IMR-90 (cell line): Measurements from ENCODE around the gene RUFY4. TPM values are rescaled to one million over a fixed set of nuclear protein-coding genes. Genes with fewer than 3 reads are reported as not detected.

Source experiments
- ATAC-seq: fragments of 200-7000 bp; cut with Tn5 transposase; 2 replicates; pipeline ENCODE4 v1.9.1; 2020; ENCODE audit warnings: low read depth, mild to moderate bottlenecking, moderate library complexity
- BruUV-seq: library from RNA; stranded (reverse); fragments of 400-500 nt; replicated peaks from 2 replicates; lab custom pipeline; 2021; lab: Mats Ljungman, UMichigan
- CTCF ChIA-PET: fragments of 300-600 bp; formaldehyde crosslinking; extraction: SDS; loops from one replicate; lab custom pipeline; 2021; ENCODE audit warnings: antibody characterized with exemption; lab: Yijun Ruan, JAX
- POLR2A ChIA-PET: fragments of 300-600 bp; sonication (Branson Sonifier 250); formaldehyde crosslinking; loops from one replicate; lab custom pipeline; 2022; ENCODE audit warnings: antibody characterized with exemption; ENCODE audit not compliant: unreplicated experiment; lab: Charles Lee
- DNase-seq: peaks from one replicate; pipeline ENCODE4 v3.0.0; 2013
- H2AFZ ChIP-seq: replicated peaks from 2 replicates; pipeline ENCODE3; 2013; ENCODE audit warnings: low read length, mild to moderate bottlenecking; ENCODE audit not compliant: poor library complexity
- H2AK5ac ChIP-seq: 2 replicates; pipeline ENCODE4 v1.6.1; 2013; ENCODE audit warnings: low read depth, low read length, inconsistent platforms
- H2AK9ac ChIP-seq: replicated peaks from 2 replicates; pipeline ENCODE3; 2013; ENCODE audit warnings: mild to moderate bottlenecking, low read depth, low read length, moderate library complexity; ENCODE audit not compliant: poor library complexity
- H2BK120ac ChIP-seq: 2 replicates; pipeline ENCODE4 v1.6.1; 2013; ENCODE audit warnings: low read depth, low read length, inconsistent platforms
- H2BK15ac ChIP-seq: 3 replicates; pipeline ENCODE4 v1.6.1; 2013; ENCODE audit warnings: low read depth, low read length, inconsistent platforms
- H2BK20ac ChIP-seq: 2 replicates; pipeline ENCODE4 v1.6.1; 2013; ENCODE audit warnings: low read depth, mild to moderate bottlenecking, inconsistent platforms, low read length, moderate library complexity
- H2BK5ac ChIP-seq: 2 replicates; pipeline ENCODE4 v1.6.1; 2013; ENCODE audit warnings: mild to moderate bottlenecking, low read depth, low read length, inconsistent platforms; ENCODE audit not compliant: poor library complexity, severe bottlenecking
- H3K14ac ChIP-seq: replicated peaks from 2 replicates; pipeline ENCODE4 v1.6.1; 2013; ENCODE audit warnings: low read depth, low read length, inconsistent platforms
- H3K18ac ChIP-seq: 2 replicates; pipeline ENCODE4 v1.6.1; 2013; ENCODE audit warnings: low read depth, low read length, control low read depth
- H3K23ac ChIP-seq: 2 replicates; pipeline ENCODE4 v1.6.1; 2013; ENCODE audit warnings: low read depth, low read length, inconsistent platforms
- H3K27ac ChIP-seq: 2 replicates; pipeline ENCODE4 v1.5.1; 2013; ENCODE audit warnings: mild to moderate bottlenecking, control low read depth, low read length; ENCODE audit not compliant: insufficient read depth
- H3K27me3 ChIP-seq: 2 replicates; pipeline ENCODE4 v1.6.1; 2013; ENCODE audit warnings: low read length; ENCODE audit not compliant: control insufficient read depth, insufficient read depth
- H3K36me3 ChIP-seq: 2 replicates; pipeline ENCODE4 v1.6.1; 2013; ENCODE audit warnings: low read length, mixed read lengths; ENCODE audit not compliant: control insufficient read depth, insufficient read depth
- H3K4ac ChIP-seq: 2 replicates; pipeline ENCODE4 v1.6.1; 2013; ENCODE audit warnings: low read depth, low read length, inconsistent platforms
- H3K4me1 ChIP-seq: 2 replicates; pipeline ENCODE4 v1.6.1; 2013; ENCODE audit warnings: low read length, mixed read lengths; ENCODE audit not compliant: control insufficient read depth, insufficient read depth
- H3K4me2 ChIP-seq: 2 replicates; pipeline ENCODE4 v1.6.1; 2013; ENCODE audit warnings: low read depth, mild to moderate bottlenecking, control low read depth, low read length, moderate library complexity
- H3K4me3 ChIP-seq: 2 replicates; pipeline ENCODE4 v1.5.1; 2013; ENCODE audit warnings: low read depth, mild to moderate bottlenecking, control low read depth, low read length, moderate library complexity; ENCODE audit not compliant: insufficient read depth
- H3K56ac ChIP-seq: 2 replicates; pipeline ENCODE4 v1.6.1; 2013; ENCODE audit warnings: low read length, inconsistent platforms; ENCODE audit not compliant: insufficient read depth; ENCODE audit errors: extremely low read depth
- H3K79me1 ChIP-seq, 2 experiments: 2 replicates each; pipeline ENCODE4 v1.6.1; 2013; ENCODE audit warnings: low read length in 2 of 2, inconsistent platforms in 1 of 2, low read depth in 1 of 2
- H3K9ac ChIP-seq: 2 replicates; pipeline ENCODE4 v1.6.1; 2013; ENCODE audit warnings: low read depth, low read length, control low read depth
- H3K9me1 ChIP-seq: 2 replicates; pipeline ENCODE4 v1.6.1; 2013; ENCODE audit warnings: low read length, inconsistent platforms; ENCODE audit not compliant: insufficient read depth
- H3K9me3 ChIP-seq: 2 replicates; pipeline ENCODE4 v1.6.1; 2013; ENCODE audit warnings: low read length; ENCODE audit not compliant: control insufficient read depth, insufficient read depth
- H4K20me1 ChIP-seq: 2 replicates; pipeline ENCODE4 v1.6.1; 2013; ENCODE audit warnings: low read length, inconsistent platforms; ENCODE audit not compliant: insufficient read depth
- H4K5ac ChIP-seq: 2 replicates; pipeline ENCODE4 v1.6.1; 2013; ENCODE audit warnings: mild to moderate bottlenecking, low read depth, low read length, control low read depth
- H4K8ac ChIP-seq, 2 experiments: 2 replicates each; pipeline ENCODE4 v1.6.1; 2013; ENCODE audit warnings: low read depth in 2 of 2, low read length in 2 of 2, control low read depth in 1 of 2, inconsistent platforms in 1 of 2
- H4K91ac ChIP-seq: 2 replicates; pipeline ENCODE4 v1.6.1; 2013; ENCODE audit warnings: low read depth, low read length, inconsistent platforms; ENCODE audit not compliant: insufficient read depth
- CEBPB ChIP-seq: IDR thresholded peaks from 2 replicates; pipeline ENCODE4 v1.6.1; 2012; ENCODE audit warnings: low read depth, low read length, improper control_type of control experiment
- CHD1 ChIP-seq: IDR thresholded peaks from 2 replicates; pipeline ENCODE4 v1.6.1; 2012; ENCODE audit warnings: low read depth, low read length, improper control_type of control experiment
- FOS ChIP-seq: fragments of 150-350 bp; IDR thresholded peaks from 2 replicates; pipeline ENCODE4 v1.6.1; 2016; ENCODE audit warnings: low read depth, low read length
- MAFK ChIP-seq: IDR thresholded peaks from 2 replicates; pipeline ENCODE4 v1.6.1; 2012; ENCODE audit warnings: low read depth, low read length, improper control_type of control experiment
- MAZ ChIP-seq: IDR thresholded peaks from 2 replicates; pipeline ENCODE4 v1.6.1; 2012; ENCODE audit warnings: low read depth, mild to moderate bottlenecking, low read length, improper control_type of control experiment, moderate library complexity, borderline replicate concordance
- NFE2L2 ChIP-seq: fragments of 150-350 bp; IDR thresholded peaks from 2 replicates; pipeline ENCODE4 v1.6.1; 2016; ENCODE audit warnings: low read depth, mild to moderate bottlenecking, low read length
- POLR2A ChIP-seq: IDR thresholded peaks from 2 replicates; pipeline ENCODE4 v1.6.1; 2012; ENCODE audit warnings: mild to moderate bottlenecking, low read depth, low read length
- RCOR1 ChIP-seq: IDR thresholded peaks from 2 replicates; pipeline ENCODE4 v1.6.1; 2012; ENCODE audit warnings: mild to moderate bottlenecking, low read length, improper control_type of control experiment; ENCODE audit not compliant: insufficient replicate concordance
- SMC3 ChIP-seq: fragments of 150-350 bp; IDR thresholded peaks from 2 replicates; pipeline ENCODE4 v1.6.1; 2016; ENCODE audit warnings: low read depth, mild to moderate bottlenecking, antibody characterized with exemption, low read length, moderate library complexity
- USF2 ChIP-seq: fragments of 150-350 bp; IDR thresholded peaks from 2 replicates; pipeline ENCODE4 v1.6.1; 2017; ENCODE audit warnings: mild to moderate bottlenecking, antibody characterized with exemption, low read length, low read depth
- WGBS, 2 experiments: methylation state at CpG; one replicate each; pipeline versions ENCODE4 v1.1.5 to v1.1.7; 2013; ENCODE audit warnings: missing lambda C conversion rate in 2 of 2; ENCODE audit not compliant: insufficient read length in 1 of 2; ENCODE audit errors: extremely low coverage in 2 of 2; 5-methylcytosine and 5-hydroxymethylcytosine counted together
- dilution Hi-C: fragments of 300-500 bp; cut with HindIII; formaldehyde crosslinking; loops from one replicate; pipeline ENCODE4 v1.14.3; 2018; ENCODE audit warnings: low sequenced_read_pairs; ENCODE audit not compliant: unreplicated experiment
- in situ Hi-C: fragments of 300-500 bp; cut with MboI; formaldehyde crosslinking; loops from 3 replicates; pipeline ENCODE4 v1.14.3; 2019; ENCODE audit warnings: low sequenced_read_pairs, inconsistent platforms, mixed read lengths
- intact Hi-C: fragments of 100-400 bp; cut with micrococcal nuclease; formaldehyde crosslinking; loops from 2 replicates; pipeline ENCODE4 v1.10.0; 2022
- polyA plus RNA-seq, 3 experiments: library from polyadenylated mRNA; depleted of rRNA; stranded (reverse); fragments of >200 nt; gene quantifications; 2 replicates each; pipeline ENCODE4 v1.2.3, GENCODE V29; 2012; ENCODE audit warnings: low replicate concordance in 1 of 3
- total RNA-seq: library from RNA; depleted of rRNA; stranded (reverse); fragments of >200 nt; gene quantifications from 2 replicates; pipeline ENCODE4 v1.2.3, GENCODE V29; 2012

RUFY4 gene
- total and polyA plus RNA-seq, 2 of the 4 experiments (the other 2 are of a cell fraction): not detected

- intact Hi-C loops: no loop called here
- no peaks in the 10 kb centered on the region for H3K4me1 ChIP-seq
- H3K36me3 ChIP-seq: no peaks in the 10 kb centered on the region
- H4K91ac ChIP-seq: no peak overlapping the region
- WGBS, 2 experiments: 53% methylated on average over 4 of the region's 5 CpGs; no CpG with 5 or more reads in 1 of the 2 experiments
- no peak overlapping the region for H3K27ac ChIP-seq
- no peak overlapping the region for H4K5ac ChIP-seq
- no peak overlapping the region for H2BK120ac ChIP-seq
- H2AK9ac ChIP-seq: no peak overlapping the region
- H3K9ac ChIP-seq: no peak overlapping the region
- no peak for ATAC-seq
- H3K4me2 ChIP-seq: no peak overlapping the region
- H3K79me1 ChIP-seq: no peaks in the 10 kb centered on the region
- H3K4ac ChIP-seq: no peak overlapping the region
- H4K8ac ChIP-seq: no peak overlapping the region
- H2AFZ ChIP-seq: no peak overlapping the region
- H3K18ac ChIP-seq: no peak overlapping the region
- dilution Hi-C loops: no loop called here
- no peak overlapping the region for H2BK15ac ChIP-seq
- H2BK20ac ChIP-seq: no peak overlapping the region
- CTCF ChIA-PET: no interaction called here
- no peak overlapping the region for H3K56ac ChIP-seq
- H4K20me1 ChIP-seq: no peaks in the 10 kb centered on the region
- no peaks in the 10 kb centered on the region for H3K9me3 ChIP-seq
- in situ Hi-C loops: no loop called here
- H2BK5ac ChIP-seq: no peak overlapping the region
- H3K23ac ChIP-seq: no peak overlapping the region
- no peak overlapping the region for H2AK5ac ChIP-seq
- BruUV-seq: no TSS peak
- POLR2A ChIA-PET: no interaction called here
- H3K27me3 ChIP-seq: peaks cover 74% of the 10 kb centered on the region
- TF ChIP-seq USF2: no peak
- TF ChIP-seq CEBPB: no peak
- no peak for TF ChIP-seq MAFK
- TF ChIP-seq CHD1: no peak
- TF ChIP-seq RCOR1: no peak
- TF ChIP-seq NFE2L2: no peak
- no peak for TF ChIP-seq POLR2A
- TF ChIP-seq FOS: no peak
- no peak for TF ChIP-seq MAZ
- TF ChIP-seq SMC3: no peak
- H3K9me1 ChIP-seq: no peaks in the 10 kb centered on the region
- H3K4me3 ChIP-seq: no peak overlapping the region
- H3K14ac ChIP-seq: no peak overlapping the region
- DNase-seq: no peak
Measured at GRCh38 chr2:218060118-218060517, 8.9 kb upstream of the RUFY4 start.
